Heart right ventricle (tissue), 16 donors: Measurements from ENCODE around the gene ZNF831. TPM values are rescaled to one million over a fixed set of nuclear protein-coding genes. Genes with fewer than 3 reads are reported as not detected.

ENCODE experiments used
- ATAC-seq, 8 donors: fragments of 200-7000 bp; cut with Tn5 transposase; one replicate each; pipeline ENCODE4 v1.9.1; 2020; ENCODE audit warnings: mild to moderate bottlenecking in 8 of 8, moderate library complexity in 8 of 8, moderate number of reproducible peaks in 1 of 8
- DNase-seq, 2 donors: peaks; one replicate each; pipeline ENCODE4 v3.0.0-alpha.2; 2020
- H3K27ac ChIP-seq, 10 donors: fragments of 200-600 bp; sonication (generic) in 2 of 10; one replicate each; pipeline versions ENCODE4 v1.5.0 to v1.8.0; 2020 to 2022; ENCODE audit warnings: mild to moderate bottlenecking in 3 of 10
- H3K27me3 ChIP-seq, 7 donors: fragments of 200-600 bp; one replicate each; pipeline ENCODE4 v1.8.0; 2021 to 2022; ENCODE audit warnings: mild to moderate bottlenecking in 2 of 7
- H3K36me3 ChIP-seq, 9 donors: fragments of 200-600 bp; sonication (generic) in 1 of 9; one replicate each; pipeline versions ENCODE4 v1.5.0 to v1.8.0; 2020 to 2022; ENCODE audit warnings: mild to moderate bottlenecking in 2 of 9
- H3K4me1 ChIP-seq, 9 donors: fragments of 200-600 bp; sonication (generic) in 1 of 9; one replicate each; pipeline versions ENCODE4 v1.5.0 to v1.8.0; 2020 to 2022; ENCODE audit warnings: mild to moderate bottlenecking in 4 of 9
- H3K4me3 ChIP-seq, 10 donors: fragments of 200-600 bp; sonication (generic) in 2 of 10; one replicate each; pipeline versions ENCODE4 v1.5.0 to v1.8.0; 2020 to 2022; ENCODE audit warnings: mild to moderate bottlenecking in 7 of 10, moderate library complexity in 2 of 10
- H3K9me3 ChIP-seq, 11 donors: fragments of 200-600 bp in 10 of 11; sonication (generic) in 2 of 11; one replicate each; pipeline versions ENCODE4 v1.5.0 to v1.8.0; 2013 to 2022; ENCODE audit warnings: mild to moderate bottlenecking in 2 of 11, control low read depth in 1 of 11, moderate library complexity in 1 of 11
- WGBS, 2 donors: extraction: QIAGEN DNeasy Blood & Tissue Kit; methylation state at CpG; one replicate each; pipeline ENCODE4 v1.1.7; 2013; ENCODE audit warnings: inconsistent platforms in 1 of 2; 5-methylcytosine and 5-hydroxymethylcytosine counted together
- intact Hi-C, 10 donors: fragments of 100-400 bp; cut with DNase I; formaldehyde crosslinking; loops; one replicate each; pipeline versions ENCODE4 v1.11.1 to v1.14.2; 2022
- polyA plus RNA-seq, 2 donors: library from polyadenylated mRNA; stranded (reverse); fragments of 200-250 nt; gene quantifications; one replicate each; pipeline ENCODE4 v1.2.3, GENCODE V29; 2013
- total RNA-seq, 10 donors: library from RNA; stranded (reverse); fragmentation: NEBNext Ultra II Directional in 3 of 10; extraction: Animal tissue kit (Norgen Biotek cat#: 25700) in 3 of 10; gene quantifications; one replicate each; pipeline versions ENCODE4 v1.2.1 to v1.2.4, GENCODE V29; 2021 to 2023
- TF ChIP-seq, protein P1 (sequence below), 9 donors: fragments of 200-600 bp; sonication (generic) in 2 of 9; IDR thresholded peaks; one replicate each; pipeline versions ENCODE4 v1.5.0 to v1.8.0; 2021 to 2022; ENCODE audit warnings: antibody characterized with exemption in 9 of 9, mild to moderate bottlenecking in 5 of 9, moderate library complexity in 1 of 9
- donor health status: Arrhythmogenic right ventricular cardiomyopathy.
- donor health status: ischemic (EF 13 %, LVEDD 7.1; RV severe dilation, severe dysfunction).
- donor health status: healthy with polysubstance abuse.
- donor health status: DM: no; HTN: yes; CAD: no.
- donor health status: DM: no; HTN: no; CAD: no.
- donor health status: ischemic (EF 25% LVEDD 6.9; RV normal size, moderate dysfunction).
- donor health status: ischemic (EF 25% LVEDD 5.7; RV mildly dilated, moderate dysfunction).
- donor health status: healthy.
- donor health status: DM: yes; HTN: yes; CAD: no.
- donor health status: Ischemic cardiomyopathy.
- donor health status: ischemic (EF 35%, LVEDD 5.7; RV mildly dilated, moderate dysfunction).
- donor health status: nonischemic (EF 11% LVEDD 7.7; RV severe dilation, severe dysfunction).
- donor health status: DM: yes; HTN: yes; CAD: no.
- donor health status: PGD.
- donor health status: ischemic (EF 29% LVEDD 5.4; RV normal size, mild dysfunction).
- donor health status: nonischemic (EF 23%, LVEDD 6.1; RV moderate dilation, normal function).

The ZNF831 gene
- total and polyA plus RNA-seq, 12 donors = 0.01 to 0.72 (median 0.11) TPM; not detected in 1

DNA sequence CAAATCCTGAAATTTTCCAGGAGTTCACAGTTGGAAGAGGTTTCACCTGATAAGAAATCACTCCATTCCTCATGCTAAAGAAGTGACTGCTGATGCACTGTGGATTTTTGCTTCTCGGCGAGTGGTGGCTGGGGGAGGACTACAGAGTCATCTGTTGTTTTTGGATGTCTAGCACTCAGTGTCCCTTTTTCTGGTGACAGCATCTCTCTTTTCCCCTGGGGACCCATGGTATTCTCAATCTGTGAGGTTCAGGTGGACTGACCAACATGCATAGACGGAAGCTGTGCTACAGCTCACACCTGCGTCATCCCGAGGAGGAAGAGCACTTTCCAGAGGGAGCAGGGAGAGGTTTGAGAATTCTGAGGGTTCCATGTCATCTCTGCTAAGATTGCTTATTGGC, 42.7 kb upstream of the ZNF831 start:
- Histone ChIP-seq H3K27me3 (peaks cover 0 to 21% (median 0%) of the 10 kb centered on the region in 7 donors), H3K27ac (no peak overlapping the region), H3K4me3 (no peak overlapping the region), H3K36me3 (no peaks in the 10 kb centered on the region), H3K9me3 (peaks cover 0 to 6% (median 0%) of the 10 kb centered on the region in 11 donors), H3K4me1 (peaks cover 0 to 16% (median 0%) of the 10 kb centered on the region in 9 donors)
- intact Hi-C loops = no loop called here
- TF ChIP-seq, protein P1, sequence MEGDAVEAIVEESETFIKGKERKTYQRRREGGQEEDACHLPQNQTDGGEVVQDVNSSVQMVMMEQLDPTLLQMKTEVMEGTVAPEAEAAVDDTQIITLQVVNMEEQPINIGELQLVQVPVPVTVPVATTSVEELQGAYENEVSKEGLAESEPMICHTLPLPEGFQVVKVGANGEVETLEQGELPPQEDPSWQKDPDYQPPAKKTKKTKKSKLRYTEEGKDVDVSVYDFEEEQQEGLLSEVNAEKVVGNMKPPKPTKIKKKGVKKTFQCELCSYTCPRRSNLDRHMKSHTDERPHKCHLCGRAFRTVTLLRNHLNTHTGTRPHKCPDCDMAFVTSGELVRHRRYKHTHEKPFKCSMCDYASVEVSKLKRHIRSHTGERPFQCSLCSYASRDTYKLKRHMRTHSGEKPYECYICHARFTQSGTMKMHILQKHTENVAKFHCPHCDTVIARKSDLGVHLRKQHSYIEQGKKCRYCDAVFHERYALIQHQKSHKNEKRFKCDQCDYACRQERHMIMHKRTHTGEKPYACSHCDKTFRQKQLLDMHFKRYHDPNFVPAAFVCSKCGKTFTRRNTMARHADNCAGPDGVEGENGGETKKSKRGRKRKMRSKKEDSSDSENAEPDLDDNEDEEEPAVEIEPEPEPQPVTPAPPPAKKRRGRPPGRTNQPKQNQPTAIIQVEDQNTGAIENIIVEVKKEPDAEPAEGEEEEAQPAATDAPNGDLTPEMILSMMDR (IDR thresholded peaks at IDR 0.05) = no peak
- 91 to 92% methylated on average over 5 of the region's 5 CpGs for WGBS, 2 donors
- ATAC-seq = no peak
- no peak for DNase-seq

DNA sequence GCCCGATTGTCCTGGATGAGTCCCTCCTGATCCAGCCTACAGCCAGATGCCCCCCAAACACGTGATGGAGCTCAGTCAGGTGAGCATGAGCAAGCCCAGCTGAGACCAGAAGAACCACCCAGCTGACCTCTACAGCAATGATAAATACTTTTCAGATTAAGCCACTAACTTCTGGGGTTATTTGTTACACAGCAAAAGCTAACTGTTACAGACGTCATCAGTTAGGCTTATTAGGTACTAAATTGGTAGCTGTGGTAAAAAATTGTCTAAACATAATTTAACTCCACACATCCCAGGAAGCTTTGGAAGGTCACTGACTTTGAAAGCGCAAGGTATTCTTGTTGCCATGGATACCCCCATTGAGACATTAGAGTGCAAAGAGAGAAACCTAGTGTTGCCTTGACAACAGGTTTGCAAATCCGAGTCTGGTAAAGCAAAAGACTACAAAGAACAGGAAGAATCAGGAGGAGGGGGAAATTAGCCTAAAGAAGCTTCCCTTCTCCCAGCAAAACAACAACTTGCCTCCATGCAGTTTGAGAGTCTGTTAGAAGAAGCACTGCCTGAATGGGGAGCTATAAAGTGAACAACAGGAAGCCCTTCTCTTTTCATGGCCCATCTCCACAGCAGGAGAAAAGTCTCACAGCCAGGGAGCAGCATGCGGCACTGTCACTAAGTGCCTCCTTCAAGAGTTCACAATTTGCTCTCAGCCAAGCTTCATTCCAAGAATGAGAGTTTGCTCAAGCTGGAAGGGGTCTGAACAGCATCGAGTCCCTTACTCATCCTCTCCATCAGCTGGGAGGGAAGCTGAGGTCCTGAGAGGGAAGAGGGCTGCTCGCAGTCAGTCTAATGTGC, 41.7 kb upstream of the ZNF831 start:
- Histone ChIP-seq H3K4me1 (peaks cover 0 to 16% (median 0%) of the 10 kb centered on the region in 9 donors), H3K4me3 (no peak overlapping the region), H3K36me3 (no peaks in the 10 kb centered on the region), H3K9me3 (peaks cover 0 to 6% (median 0%) of the 10 kb centered on the region in 11 donors), H3K27me3 (peaks cover 0 to 21% (median 0%) of the 10 kb centered on the region in 7 donors), H3K27ac (peak overlapping the region in 1 of 10 donors; percentile 69)
- 61 to 66% methylated on average over 8 of the region's 8 CpGs for WGBS, 2 donors
- ATAC-seq (no peak), DNase-seq (no peak)
- intact Hi-C loops = no loop called here
- TF ChIP-seq, protein P1 (IDR thresholded peaks at IDR 0.05) = no peak

DNA sequence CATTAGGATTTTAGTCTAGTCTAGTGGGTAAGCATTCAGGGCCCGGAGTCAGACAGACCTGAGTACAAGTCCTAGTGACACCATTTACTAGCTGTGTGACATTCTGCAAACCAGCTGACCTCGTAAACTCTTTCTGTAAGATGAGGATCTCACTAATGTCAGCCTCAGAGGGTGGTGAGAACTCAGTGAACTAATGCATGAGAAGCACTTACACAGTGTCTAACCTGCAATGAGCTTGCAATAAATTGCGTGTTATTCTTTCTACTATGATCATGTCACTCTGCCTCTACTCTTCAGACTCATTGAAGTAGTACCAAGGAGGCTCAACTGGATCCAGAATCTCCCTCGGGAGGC, 41.1 kb upstream of the ZNF831 start:
- H3K36me3 ChIP-seq = no peaks in the 10 kb centered on the region
- H3K27ac ChIP-seq = peak overlapping the region in 1 of 10 donors; percentile 69
- WGBS, 2 donors = 89 to 90% methylated on average over 4 of the region's 4 CpGs
- intact Hi-C loops = no loop called here
- peaks cover 0 to 6% (median 0%) of the 10 kb centered on the region in 11 donors for H3K9me3 ChIP-seq
- ATAC-seq (no peak), DNase-seq (no peak)
- H3K4me1 ChIP-seq = peaks cover 0 to 16% (median 0%) of the 10 kb centered on the region in 9 donors
- TF ChIP-seq, protein P1 (IDR thresholded peaks at IDR 0.05) = no peak
- H3K4me3 ChIP-seq = no peak overlapping the region
- H3K27me3 ChIP-seq = peaks cover 0 to 21% (median 0%) of the 10 kb centered on the region in 7 donors

DNA sequence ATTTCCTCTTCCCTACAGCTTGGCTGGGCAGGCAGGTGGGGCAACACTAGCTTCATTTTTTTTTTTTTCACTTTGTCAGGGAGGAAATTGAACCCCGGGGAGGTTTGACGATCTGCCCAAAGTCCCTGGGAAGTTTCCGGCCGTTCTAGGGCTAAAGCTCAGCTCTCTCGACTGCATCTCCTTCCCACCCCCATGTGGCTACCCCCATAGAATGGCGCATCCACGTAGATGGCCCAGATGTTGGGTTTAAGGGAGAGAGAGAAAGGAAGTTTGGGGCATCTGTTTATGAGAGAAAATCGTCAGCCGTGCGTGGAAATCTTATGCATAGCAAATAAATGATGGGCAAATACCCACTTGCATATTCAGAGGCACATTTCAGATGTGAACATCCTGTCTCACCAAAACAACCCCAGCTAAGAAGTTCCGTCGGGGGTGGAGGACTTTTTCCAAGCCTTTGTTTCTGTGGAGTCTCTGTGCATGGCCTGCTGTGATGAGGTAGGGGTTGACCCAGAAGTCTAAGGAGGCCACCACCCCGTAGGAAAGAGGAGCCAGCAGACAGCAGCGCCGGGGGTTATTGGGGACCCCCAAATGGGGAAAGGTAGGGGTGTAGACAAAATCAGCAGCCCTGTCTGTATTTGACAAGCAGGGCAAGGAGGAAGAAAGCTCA, 40.5 kb upstream of the ZNF831 start:
- 71 to 72% methylated on average over 15 of the region's 15 CpGs for WGBS, 2 donors
- Histone ChIP-seq H3K4me1 (peaks cover 0 to 16% (median 0%) of the 10 kb centered on the region in 9 donors), H3K36me3 (no peaks in the 10 kb centered on the region), H3K4me3 (no peak overlapping the region), H3K9me3 (peaks cover 0 to 6% (median 0%) of the 10 kb centered on the region in 11 donors), H3K27me3 (peaks cover 0 to 21% (median 0%) of the 10 kb centered on the region in 7 donors), H3K27ac (peak overlapping the region in 1 of 10 donors; percentile 69)
- intact Hi-C loops = no loop called here
- DNase-seq = no peak
- TF ChIP-seq, protein P1 (IDR thresholded peaks at IDR 0.05) = no peak
- ATAC-seq = no peak
